ENCODE measurements around the gene ASAP3.

Gene ASAP3

GRCh38 chr1:23444596-23445390, 39.2 kb downstream of the ASAP3 start:
- Histone ChIP-seq H4K20me1 (ENCODE audit: low read depth, low read length) (no peaks in the 10 kb centered on the region), H3K27me3 (ENCODE audit: low read length) (no peaks in the 10 kb centered on the region), H3K27ac (ENCODE audit: low read depth, low read length) (no peak overlapping the region), H3K4me2 (ENCODE audit: low read depth, low read length, poor library complexity, severe bottlenecking) (no peak overlapping the region), H3K9ac (ENCODE audit: low read length) (no peak overlapping the region), H3K4me3 (ENCODE audit: insufficient read depth, low read length, poor library complexity, severe bottlenecking) (no peak overlapping the region), H3K9me2 (replicated peaks; ENCODE audit: insufficient read depth, low read length) (no peaks in the 10 kb centered on the region), H3K36me3 (ENCODE audit: low read length) (no peaks in the 10 kb centered on the region), H3K9me3 (ENCODE audit: insufficient read depth, low read length) (no peaks in the 10 kb centered on the region), H3F3A (ENCODE audit: insufficient read depth) (no peaks in the 10 kb centered on the region), H2AFZ (ENCODE audit: low read depth, low read length, severe bottlenecking) (no peak overlapping the region), H3K79me2 (ENCODE audit: insufficient read depth, low read length) (no peaks in the 10 kb centered on the region)
- TF ChIP-seq EZH2phosphoT487 (conservative IDR thresholded peaks at IDR 0.05; ENCODE audit: low read length): no peak
- no peak for TF ChIP-seq CTCF (IDR thresholded peaks at IDR 0.05; ENCODE audit: insufficient read depth, low read length, poor library complexity, severe bottlenecking)

- no peaks in the 10 kb centered on the region for H3F3A ChIP-seq (ENCODE audit: insufficient read depth)
- no peak overlapping the region for H3K4me3 ChIP-seq (ENCODE audit: insufficient read depth, low read length, poor library complexity, severe bottlenecking)
- no peaks in the 10 kb centered on the region for H3K36me3 ChIP-seq (ENCODE audit: low read length)
- no peaks in the 10 kb centered on the region for H3K27me3 ChIP-seq (ENCODE audit: low read length)
- no peak overlapping the region for H3K4me2 ChIP-seq (ENCODE audit: low read depth, low read length, poor library complexity, severe bottlenecking)
- no peak overlapping the region for H3K9ac ChIP-seq (ENCODE audit: low read length)
- no peaks in the 10 kb centered on the region for H4K20me1 ChIP-seq (ENCODE audit: low read depth, low read length)
- no peaks in the 10 kb centered on the region for H3K79me2 ChIP-seq (ENCODE audit: insufficient read depth, low read length)
- H2AFZ ChIP-seq (ENCODE audit: low read depth, low read length, severe bottlenecking): no peak overlapping the region
- no peaks in the 10 kb centered on the region for H3K9me2 ChIP-seq (replicated peaks; ENCODE audit: insufficient read depth, low read length)
- no peak overlapping the region for H3K27ac ChIP-seq (ENCODE audit: low read depth, low read length)
- no peaks in the 10 kb centered on the region for H3K9me3 ChIP-seq (ENCODE audit: insufficient read depth, low read length)
- TF ChIP-seq EZH2phosphoT487 (conservative IDR thresholded peaks at IDR 0.05; ENCODE audit: low read length): no peak
- TF ChIP-seq CTCF (IDR thresholded peaks at IDR 0.05; ENCODE audit: insufficient read depth, low read length, poor library complexity, severe bottlenecking): no peak
These were observed 39.9 kb downstream of the ASAP3 start for GRCh38 chr1:23444104-23444533.

- Histone ChIP-seq H3K9me3 (ENCODE audit: insufficient read depth, low read length) (no peaks in the 10 kb centered on the region), H3K4me3 (ENCODE audit: insufficient read depth, low read length, poor library complexity, severe bottlenecking) (no peak overlapping the region)
These were observed 41.2 kb downstream of the ASAP3 start for GRCh38 chr1:23442751-23443150.

More at GRCh38 chr1:23442751-23443150, 41.2 kb downstream of the ASAP3 start:
- Histone ChIP-seq H3F3A (ENCODE audit: insufficient read depth) (no peaks in the 10 kb centered on the region), H3K4me2 (ENCODE audit: low read depth, low read length, poor library complexity, severe bottlenecking) (no peak overlapping the region), H2AFZ (ENCODE audit: low read depth, low read length, severe bottlenecking) (no peak overlapping the region), H3K79me2 (ENCODE audit: insufficient read depth, low read length) (no peaks in the 10 kb centered on the region), H4K20me1 (ENCODE audit: low read depth, low read length) (no peaks in the 10 kb centered on the region), H3K9ac (ENCODE audit: low read length) (no peak overlapping the region), H3K36me3 (ENCODE audit: low read length) (no peaks in the 10 kb centered on the region), H3K27ac (ENCODE audit: low read depth, low read length) (no peak overlapping the region), H3K27me3 (ENCODE audit: low read length) (no peaks in the 10 kb centered on the region), H3K9me2 (replicated peaks; ENCODE audit: insufficient read depth, low read length) (no peaks in the 10 kb centered on the region)
- TF ChIP-seq EZH2phosphoT487 (conservative IDR thresholded peaks at IDR 0.05; ENCODE audit: low read length): no peak
- no peak for TF ChIP-seq CTCF (IDR thresholded peaks at IDR 0.05; ENCODE audit: insufficient read depth, low read length, poor library complexity, severe bottlenecking)

Data from SU-DHL-6 (cell line).